Osteoblast (primary cell): ENCODE results near the gene PRKCB. TPM values are rescaled to one million over a fixed set of nuclear protein-coding genes. Genes with fewer than 3 reads are reported as not detected.

ENCODE experiments used
- DNase-seq: peaks from one replicate; pipeline ENCODE4 v3.0.0; 2011; ENCODE audit warnings: low spot score, mixed read lengths; ENCODE audit not compliant: insufficient read length; ENCODE audit errors: missing footprints
- H2AFZ ChIP-seq: 2 replicates; pipeline ENCODE4 v1.6.0; 2011; ENCODE audit warnings: mild to moderate bottlenecking, low read length
- H3K27ac ChIP-seq: 2 replicates; pipeline ENCODE4 v1.5.1; 2011; ENCODE audit warnings: mild to moderate bottlenecking, low read depth, low read length, moderate library complexity
- H3K27me3 ChIP-seq: 2 replicates; pipeline ENCODE4 v1.6.0; 2012; ENCODE audit warnings: mild to moderate bottlenecking, control low read depth, inconsistent platforms, low read length, moderate library complexity; ENCODE audit not compliant: insufficient read depth
- H3K36me3 ChIP-seq: 2 replicates; pipeline ENCODE4 v1.5.1; 2011; ENCODE audit warnings: mild to moderate bottlenecking, low read length, control low read depth, moderate library complexity; ENCODE audit not compliant: insufficient read depth
- H3K4me1 ChIP-seq: 2 replicates; pipeline ENCODE4 v1.5.1; 2011; ENCODE audit warnings: mild to moderate bottlenecking, low read length, control low read depth, moderate library complexity; ENCODE audit not compliant: insufficient read depth
- H3K4me2 ChIP-seq: 2 replicates; pipeline ENCODE4 v1.6.0; 2011; ENCODE audit warnings: mild to moderate bottlenecking, low read length; ENCODE audit not compliant: insufficient read depth
- H3K4me3 ChIP-seq: fragments of 200-600 bp; sonication (generic); 3 replicates; pipeline ENCODE4 v1.5.1; 2012; ENCODE audit warnings: mild to moderate bottlenecking, low read length, inconsistent platforms; ENCODE audit not compliant: insufficient read depth
- H3K79me2 ChIP-seq: 2 replicates; pipeline ENCODE4 v1.6.0; 2012; ENCODE audit warnings: mild to moderate bottlenecking, low read length, control low read depth, inconsistent platforms; ENCODE audit not compliant: insufficient read depth
- H3K9me3 ChIP-seq: 2 replicates; pipeline ENCODE4 v1.5.1; 2011; ENCODE audit warnings: low read depth, low read length, control low read depth
- H4K20me1 ChIP-seq: 2 replicates; pipeline ENCODE4 v1.6.0; 2012; ENCODE audit warnings: mild to moderate bottlenecking, low read length, control low read depth; ENCODE audit not compliant: insufficient read depth
- total RNA-seq: library from RNA; depleted of rRNA; stranded (reverse); fragments of >200 nt; gene quantifications from 2 replicates; pipeline ENCODE4 v1.2.3, GENCODE V29; 2012
- TF ChIP-seq, protein P1 (sequence below): IDR thresholded peaks from 2 replicates; pipeline ENCODE4 v1.5.1; 2011; ENCODE audit warnings: mild to moderate bottlenecking, low read depth, low read length, moderate library complexity; ENCODE audit errors: extremely low read depth

PRKCB gene
- total RNA-seq, 1 donor = under 0.01 TPM

DNA sequence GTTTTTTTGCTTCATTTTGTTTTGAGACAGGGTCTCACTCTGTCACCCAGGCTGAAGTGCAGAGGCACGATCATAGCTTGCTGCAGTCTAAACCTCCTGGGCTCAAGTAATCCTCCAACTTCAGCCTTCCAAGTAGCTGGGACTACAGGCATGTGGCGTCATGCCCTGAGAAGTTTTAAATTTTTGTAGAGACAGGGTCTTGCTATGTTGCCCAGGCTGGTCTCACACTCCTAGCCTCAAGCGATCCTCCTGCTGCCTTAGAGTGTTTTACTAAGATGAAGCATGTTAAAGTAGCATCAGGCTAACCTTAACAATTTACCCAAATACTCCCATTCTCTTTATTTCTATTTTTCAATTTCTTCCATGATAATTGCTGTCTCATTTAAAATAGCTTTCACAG is 371.1 kb downstream of the PRKCB start:
- TF ChIP-seq, protein P1, sequence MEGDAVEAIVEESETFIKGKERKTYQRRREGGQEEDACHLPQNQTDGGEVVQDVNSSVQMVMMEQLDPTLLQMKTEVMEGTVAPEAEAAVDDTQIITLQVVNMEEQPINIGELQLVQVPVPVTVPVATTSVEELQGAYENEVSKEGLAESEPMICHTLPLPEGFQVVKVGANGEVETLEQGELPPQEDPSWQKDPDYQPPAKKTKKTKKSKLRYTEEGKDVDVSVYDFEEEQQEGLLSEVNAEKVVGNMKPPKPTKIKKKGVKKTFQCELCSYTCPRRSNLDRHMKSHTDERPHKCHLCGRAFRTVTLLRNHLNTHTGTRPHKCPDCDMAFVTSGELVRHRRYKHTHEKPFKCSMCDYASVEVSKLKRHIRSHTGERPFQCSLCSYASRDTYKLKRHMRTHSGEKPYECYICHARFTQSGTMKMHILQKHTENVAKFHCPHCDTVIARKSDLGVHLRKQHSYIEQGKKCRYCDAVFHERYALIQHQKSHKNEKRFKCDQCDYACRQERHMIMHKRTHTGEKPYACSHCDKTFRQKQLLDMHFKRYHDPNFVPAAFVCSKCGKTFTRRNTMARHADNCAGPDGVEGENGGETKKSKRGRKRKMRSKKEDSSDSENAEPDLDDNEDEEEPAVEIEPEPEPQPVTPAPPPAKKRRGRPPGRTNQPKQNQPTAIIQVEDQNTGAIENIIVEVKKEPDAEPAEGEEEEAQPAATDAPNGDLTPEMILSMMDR = no peak
- H3K9me3 ChIP-seq = no peaks in the 10 kb centered on the region

DNA sequence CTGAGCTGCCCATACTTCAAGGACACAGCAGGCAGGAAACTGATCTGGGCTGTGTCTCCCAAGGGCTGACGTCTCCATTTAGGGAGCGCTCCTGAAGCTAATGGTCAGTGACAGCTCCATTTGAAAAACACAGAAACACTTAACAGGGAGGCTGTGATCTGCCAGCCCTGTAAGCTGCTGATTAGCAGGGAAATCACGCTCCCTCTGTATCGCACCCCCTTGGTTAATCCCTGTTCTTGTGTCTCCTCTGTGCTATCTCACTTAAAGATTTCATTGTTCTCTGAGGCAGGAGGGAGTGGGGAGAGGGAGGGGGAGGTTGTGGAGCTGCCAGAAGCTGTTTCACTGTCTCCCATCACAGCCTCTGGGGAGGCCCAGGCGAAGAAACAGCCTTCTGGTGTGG is 372.9 kb downstream of the PRKCB start:
- Histone ChIP-seq H3K4me1 (no peaks in the 10 kb centered on the region), H3K4me2 (no peak overlapping the region), H3K79me2 (no peaks in the 10 kb centered on the region), H3K27ac (no peak overlapping the region), H3K9me3 (no peaks in the 10 kb centered on the region), H3K4me3 (no peak overlapping the region), H2AFZ (no peak overlapping the region), H4K20me1 (no peaks in the 10 kb centered on the region), H3K36me3 (no peaks in the 10 kb centered on the region), H3K27me3 (no peaks in the 10 kb centered on the region)
- TF ChIP-seq, protein P1 = no peak
- no peak for DNase-seq

More for the DNA sequence above, 371.1 kb downstream of the PRKCB start:
- H3K4me1 ChIP-seq = no peaks in the 10 kb centered on the region
- H2AFZ ChIP-seq = no peak overlapping the region
- H4K20me1 ChIP-seq = no peaks in the 10 kb centered on the region
- no peaks in the 10 kb centered on the region for H3K36me3 ChIP-seq
- no peak overlapping the region for H3K27ac ChIP-seq
- H3K27me3 ChIP-seq = no peaks in the 10 kb centered on the region
- no peaks in the 10 kb centered on the region for H3K79me2 ChIP-seq
- H3K4me3 ChIP-seq = no peak overlapping the region
- H3K4me2 ChIP-seq = no peak overlapping the region
- DNase-seq = no peak

GRCh38 chr16:24214992-24215391 is 379.2 kb downstream of the PRKCB start:
- TF ChIP-seq, protein P1 = no peak
- Histone ChIP-seq H4K20me1 (no peaks in the 10 kb centered on the region), H2AFZ (no peak overlapping the region), H3K27ac (no peak overlapping the region), H3K4me3 (no peak overlapping the region), H3K27me3 (no peaks in the 10 kb centered on the region), H3K4me2 (no peak overlapping the region), H3K9me3 (no peaks in the 10 kb centered on the region), H3K79me2 (no peaks in the 10 kb centered on the region), H3K36me3 (no peaks in the 10 kb centered on the region), H3K4me1 (no peaks in the 10 kb centered on the region)
- no peak for DNase-seq

DNA sequence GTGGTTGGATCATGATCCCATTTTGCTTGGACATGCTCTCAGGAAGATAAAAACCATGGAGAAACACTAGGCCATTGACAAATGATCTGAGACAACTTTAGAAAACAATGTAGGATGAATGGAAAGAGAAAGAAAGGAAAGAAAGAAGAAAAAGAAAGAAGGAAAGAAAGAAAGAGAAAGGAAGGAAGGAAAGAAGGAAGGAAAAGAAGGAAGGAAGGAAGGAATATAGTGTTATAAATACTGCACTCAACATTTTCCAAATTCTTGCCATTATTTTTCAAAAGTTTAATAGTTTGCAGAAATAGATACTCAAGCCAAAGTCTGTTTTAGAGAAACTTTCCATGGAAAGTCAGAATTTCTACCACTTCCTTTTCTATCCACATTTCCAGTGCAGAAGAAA is 381.2 kb downstream of the PRKCB start:
- Histone ChIP-seq H3K36me3 (no peaks in the 10 kb centered on the region), H3K27ac (no peak overlapping the region), H3K4me2 (no peak overlapping the region), H4K20me1 (no peaks in the 10 kb centered on the region), H3K9me3 (no peaks in the 10 kb centered on the region), H3K4me1 (no peaks in the 10 kb centered on the region), H3K27me3 (no peaks in the 10 kb centered on the region), H3K79me2 (no peaks in the 10 kb centered on the region), H3K4me3 (no peak overlapping the region), H2AFZ (no peak overlapping the region)
- no peak for DNase-seq
- TF ChIP-seq, protein P1 = no peak
